Pons (tissue), 1 donor: Measurements from ENCODE around the gene LGI4.

Experiments
- DNase-seq: peaks from one replicate; pipeline ENCODE4 v3.0.0-alpha.2; 2016; ENCODE audit warnings: low spot score

The LGI4 gene

DNA sequence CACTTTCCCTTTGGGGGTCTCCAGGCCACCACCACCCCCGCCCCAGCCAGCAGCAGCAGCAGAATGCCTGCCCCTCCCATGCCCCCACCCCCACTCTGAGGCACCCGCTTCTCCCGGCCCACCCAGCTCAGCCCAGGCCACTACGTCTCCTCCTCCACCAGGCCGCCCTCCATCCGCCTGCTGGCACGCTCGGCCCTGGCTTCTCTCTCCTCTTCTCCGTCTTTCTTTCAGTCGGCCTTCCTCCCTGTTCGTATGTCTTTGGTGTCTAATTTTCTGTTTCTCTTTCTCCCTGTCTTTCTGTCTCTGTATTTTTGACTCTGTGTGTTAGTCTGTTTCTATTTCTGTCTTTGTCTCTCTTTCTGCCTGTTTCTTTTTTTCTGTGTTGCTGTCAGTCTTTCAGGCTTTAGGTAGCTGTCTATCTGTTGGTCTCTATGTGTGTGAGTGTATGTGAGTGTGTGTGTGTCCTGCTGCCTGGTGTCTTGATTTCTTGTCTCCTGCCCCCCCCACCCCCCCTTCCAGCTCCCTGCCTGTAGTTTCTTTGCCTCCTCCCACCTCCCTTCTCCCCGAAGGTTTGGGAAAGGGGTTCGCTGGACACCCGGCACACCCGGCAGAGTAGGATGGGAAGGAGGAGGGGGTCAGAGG lies at the start of gene LGI4:
Gene LGI4, minus strand, starts transcription at position 459 of the 642 bp plus-strand sequence. Its CDS starts 379 bp downstream, at position 80.
- no peak for DNase-seq

DNA sequence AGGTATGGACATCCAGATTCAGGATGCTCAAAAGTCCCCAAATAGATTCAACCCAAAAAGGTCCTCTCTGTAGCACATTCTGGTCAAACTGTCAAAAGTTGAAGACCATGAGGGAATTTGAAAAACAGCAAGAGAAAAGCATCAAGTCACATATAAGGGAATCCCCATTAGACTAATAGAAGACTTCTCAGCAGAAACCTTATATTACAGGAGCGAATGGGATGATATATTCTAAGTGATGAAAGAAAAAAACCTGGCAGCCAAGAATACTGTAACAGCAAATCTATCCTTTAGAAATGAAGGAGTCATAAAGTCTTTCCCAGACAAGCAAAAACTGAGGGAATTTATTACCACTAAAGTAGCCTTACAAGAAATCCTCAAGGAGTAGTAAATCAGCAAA lies 49.4 kb upstream of the LGI4 start:
- DNase-seq, result no peak

DNA sequence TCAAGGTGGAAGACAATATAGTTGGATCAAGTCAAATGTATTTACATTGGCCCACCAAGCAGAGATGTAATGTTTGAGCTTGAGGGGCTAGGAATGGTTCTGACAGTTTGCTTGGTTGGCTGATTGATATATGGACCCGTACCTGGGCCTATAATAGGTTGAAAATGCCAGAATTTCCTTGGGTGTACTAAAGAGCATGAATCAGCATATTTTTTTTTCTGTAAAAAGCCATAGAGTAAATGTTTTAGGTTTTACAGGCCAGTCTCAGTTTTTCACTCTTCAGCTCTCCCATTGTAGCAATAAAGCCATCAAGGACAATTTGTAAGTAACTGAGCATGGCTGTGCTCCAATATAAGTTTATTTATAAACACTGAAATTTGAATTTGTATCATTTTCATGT lies 46.5 kb upstream of the LGI4 start:
- no peak for DNase-seq

- no peak for DNase-seq
Observed at GRCh38 chr19:35179830-35180229, 45.0 kb upstream of the LGI4 start.

DNA sequence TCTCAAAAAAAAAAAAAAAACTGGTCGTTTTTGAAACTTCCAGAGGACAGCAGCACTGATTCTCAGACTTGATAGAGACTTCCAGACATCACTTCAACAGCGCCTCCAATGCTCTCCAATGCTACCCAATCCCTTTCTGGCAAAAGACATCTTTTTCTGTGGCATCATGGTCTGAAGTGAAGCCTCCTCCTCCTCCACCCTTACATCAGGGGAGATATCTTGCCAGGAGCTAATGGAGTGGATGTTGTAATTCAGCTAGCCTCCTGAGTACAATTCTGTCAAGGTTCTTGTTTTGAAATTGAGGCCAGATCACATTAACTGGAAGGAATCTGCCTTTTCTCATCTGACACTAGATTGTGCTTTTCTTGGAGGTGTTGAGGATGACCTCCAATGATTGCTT lies 43.8 kb upstream of the LGI4 start:
- no peak for DNase-seq

GRCh38 chr19:35177377-35178274 lies 42.8 kb upstream of the LGI4 start:
- DNase-seq, result no peak

DNA sequence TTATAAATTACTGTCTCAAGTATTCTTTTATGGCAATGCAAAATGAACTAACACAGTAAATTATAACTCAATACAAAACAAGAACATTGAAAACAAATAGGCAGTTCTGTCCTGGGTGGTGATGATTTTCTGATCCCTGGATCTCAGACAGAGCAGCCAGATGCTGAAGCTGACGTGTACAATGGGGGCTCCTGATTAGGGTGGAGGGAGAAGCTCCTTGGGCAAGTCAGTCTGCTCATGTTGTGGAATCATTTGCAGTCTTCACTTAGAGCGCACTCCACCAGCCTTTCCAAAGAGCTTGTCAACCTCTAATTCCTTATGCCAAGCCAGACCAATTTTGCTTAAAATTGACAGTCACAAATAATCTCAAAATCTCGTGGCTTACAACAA lies 41.3 kb upstream of the LGI4 start:
- no peak for DNase-seq

DNA sequence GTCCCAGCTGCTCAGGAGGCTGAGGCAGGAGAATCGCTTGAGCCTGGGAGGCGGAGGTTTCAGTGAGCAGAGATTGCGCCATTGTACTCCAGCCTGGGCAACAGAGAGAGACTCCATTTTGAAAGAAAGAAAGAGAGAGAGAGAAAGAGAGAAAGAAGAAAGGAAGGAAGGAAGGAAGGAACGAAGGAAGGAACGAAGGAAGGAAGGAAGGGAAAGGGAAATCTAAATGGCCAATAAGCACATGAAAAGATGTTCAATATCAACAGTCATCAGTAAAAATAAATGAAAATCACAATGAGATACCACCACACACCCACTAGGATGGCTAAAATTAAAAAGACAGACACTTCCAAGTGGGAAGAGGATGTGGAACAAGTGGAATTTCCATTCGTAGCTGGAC lies 39.4 kb upstream of the LGI4 start:
- DNase-seq, result no peak

DNA sequence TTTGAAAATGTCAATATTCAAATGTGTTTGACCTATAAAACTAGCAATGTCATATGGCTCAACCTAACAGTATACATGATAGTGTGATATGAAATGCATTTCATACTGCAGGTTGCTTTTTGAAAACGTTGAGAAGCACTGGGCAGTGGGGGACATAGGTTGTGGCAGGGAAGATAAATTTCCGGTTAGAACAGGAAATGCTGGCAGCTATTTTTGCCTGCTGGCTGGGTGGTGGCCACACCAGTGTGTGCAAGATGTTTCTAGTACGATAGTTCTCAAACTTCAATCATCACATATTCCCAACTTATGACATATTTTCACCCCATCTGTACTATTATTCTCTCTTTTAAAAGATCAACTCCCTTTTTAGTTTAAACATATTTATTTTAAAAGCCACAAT lies 36.9 kb upstream of the LGI4 start:
- DNase-seq, result no peak

- DNase-seq, result peak; percentile 27
Observed at GRCh38 chr19:35170359-35171061, 35.7 kb upstream of the LGI4 start.

- no peak for DNase-seq
Observed at GRCh38 chr19:35169221-35169995, 34.5 kb upstream of the LGI4 start.

- DNase-seq, result no peak
Observed at GRCh38 chr19:35168196-35168595, 33.3 kb upstream of the LGI4 start.

GRCh38 chr19:35167251-35168119 lies 32.6 kb upstream of the LGI4 start:
- DNase-seq, result peak; percentile 67

DNA sequence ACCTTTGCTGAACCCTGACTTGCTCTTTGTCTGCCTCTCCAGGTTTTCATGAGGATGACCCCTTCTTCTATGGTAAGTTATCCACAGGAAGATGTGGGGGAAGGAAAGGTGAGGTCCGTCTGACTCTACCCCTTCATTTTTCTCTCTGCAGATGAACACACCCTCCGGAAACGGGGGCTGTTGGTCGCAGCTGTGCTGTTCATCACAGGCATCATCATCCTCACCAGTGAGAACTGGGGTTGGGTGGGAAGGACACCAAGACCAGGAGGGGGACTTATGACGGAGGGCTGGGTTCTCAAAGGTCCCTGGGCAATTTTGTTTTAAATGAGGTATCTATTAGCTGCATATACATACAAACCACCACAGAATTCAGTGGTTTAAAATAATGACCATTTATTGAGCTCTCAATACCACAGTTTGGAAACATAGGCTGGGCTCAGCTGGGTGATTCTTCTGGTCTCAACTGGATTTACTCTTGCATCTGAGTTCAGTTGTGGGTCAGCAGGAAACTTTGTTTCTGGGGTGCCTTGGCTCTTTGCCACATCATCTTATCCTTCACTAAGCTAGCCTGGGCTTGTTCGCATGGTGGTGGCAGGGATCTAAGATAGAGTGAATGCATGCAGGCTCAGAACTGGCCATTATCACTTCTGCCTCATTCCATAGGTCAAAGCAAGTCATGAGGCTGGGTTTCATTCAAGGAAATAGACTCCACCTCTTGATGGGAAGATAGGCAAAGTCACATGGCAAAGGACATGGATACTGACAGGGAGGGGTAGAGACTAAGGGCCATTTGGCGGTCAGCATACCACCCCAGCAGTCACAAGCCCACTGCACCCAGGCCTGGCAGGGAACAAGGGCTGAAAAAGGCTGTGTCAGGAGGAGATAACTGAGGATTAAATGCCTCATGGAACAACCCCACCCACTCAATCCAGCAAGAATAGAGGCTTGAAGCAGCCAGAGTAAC lies 31.5 kb upstream of the LGI4 start:
- DNase-seq, result no peak

DNA sequence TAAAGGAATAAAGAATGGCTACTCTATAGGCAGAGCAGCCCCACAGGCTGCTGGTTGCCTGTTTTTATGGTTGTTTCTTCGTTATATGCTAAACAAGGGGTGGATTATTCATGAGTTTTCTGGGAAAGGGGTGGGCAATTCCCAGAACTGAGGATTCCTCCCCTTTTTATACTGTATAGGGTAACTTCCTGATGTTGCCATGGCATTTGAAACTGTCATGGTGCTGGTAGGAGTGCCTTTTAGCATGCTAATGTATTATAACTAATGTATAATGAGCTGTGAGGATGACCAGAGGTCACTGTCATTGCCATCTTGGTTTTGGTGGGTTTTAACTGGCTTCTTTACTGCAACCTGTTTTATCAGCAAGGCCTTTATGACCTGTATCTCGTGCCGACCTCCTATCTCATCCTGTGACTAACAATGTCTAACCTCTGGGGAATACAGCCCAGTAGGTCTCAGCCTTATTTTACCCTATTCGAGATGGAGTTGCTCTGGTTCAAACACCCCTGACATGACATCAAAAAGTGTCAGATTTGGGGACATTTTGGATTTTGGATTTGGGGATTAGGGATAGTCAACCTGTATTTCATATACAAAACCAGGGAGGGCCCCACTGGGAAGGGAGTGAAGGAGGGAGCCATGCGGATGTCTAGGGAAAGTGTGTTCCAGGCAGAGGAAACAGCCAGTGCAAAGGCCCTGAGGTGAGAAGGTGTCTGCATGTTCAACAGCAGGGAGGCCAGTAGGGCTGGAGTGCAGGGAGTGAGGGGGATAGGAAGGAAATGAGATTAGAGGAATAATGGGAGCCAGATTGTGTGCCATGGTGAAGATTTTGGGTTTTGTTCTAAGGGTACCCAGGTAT lies 30.6 kb upstream of the LGI4 start:
- no peak for DNase-seq

GRCh38 chr19:35164418-35164817 lies 29.6 kb upstream of the LGI4 start:
- no peak for DNase-seq

- DNase-seq, result no peak
Observed at GRCh38 chr19:35162471-35163326, 27.8 kb upstream of the LGI4 start.

DNA sequence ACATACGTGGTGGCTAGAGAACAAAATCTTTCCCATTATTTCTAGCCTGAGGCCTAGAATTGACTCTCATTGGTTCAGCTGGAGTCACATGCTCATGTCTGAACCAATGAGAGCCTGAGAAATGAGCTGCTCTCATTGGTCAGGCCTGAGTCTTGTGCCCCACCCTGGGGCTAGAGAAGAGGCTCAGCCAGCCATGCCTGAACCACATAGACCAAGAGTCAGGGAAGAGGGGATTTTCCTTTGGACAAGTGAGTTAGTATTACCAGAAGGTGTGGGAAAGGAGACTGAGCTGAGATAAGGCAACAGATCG lies 26.5 kb upstream of the LGI4 start:
- no peak for DNase-seq
